PC-3 (cell line): Measurements from ENCODE around the gene PEX14. TPM values are rescaled to one million over a fixed set of nuclear protein-coding genes. Genes with fewer than 3 reads are reported as not detected.
"Not testable (repeated sequence)": the region's sequence is repeated elsewhere in the genome, so short reads cannot be mapped to it uniquely, and the experiment has no call there.

ENCODE experiments used
- ATAC-seq: fragments of 200-7000 bp; cut with Tn5 transposase; 2 replicates; pipeline ENCODE4 v1.9.1; 2020; ENCODE audit warnings: mild to moderate bottlenecking, moderate library complexity
- BruUV-seq: library from RNA; stranded (reverse); fragments of 400-500 nt; replicated peaks from 2 replicates; lab custom pipeline; 2021; lab: Mats Ljungman, UMichigan
- CTCF ChIA-PET: fragments of 300-600 bp; sonication (Branson Sonifier 250); formaldehyde crosslinking; loops from one replicate; lab custom pipeline; 2022; ENCODE audit warnings: antibody characterized with exemption; lab: Charles Lee
- POLR2A ChIA-PET: fragments of 300-600 bp; sonication (Branson Sonifier 250); formaldehyde crosslinking; loops from one replicate; lab custom pipeline; 2022; ENCODE audit warnings: antibody characterized with exemption; ENCODE audit not compliant: unreplicated experiment; lab: Charles Lee
- DNase-seq: peaks from one replicate; pipeline ENCODE4 v3.0.0-alpha.2; 2015
- H2AFZ ChIP-seq: fragments of 300-600 bp; sonication (generic); 2 replicates; pipeline ENCODE4 v1.6.0; 2016; ENCODE audit warnings: antibody characterized with exemption, low read length
- H3F3A ChIP-seq: fragments of 300-600 bp; sonication (generic); one replicate; pipeline ENCODE4 v1.6.0; 2017; ENCODE audit warnings: antibody characterized with exemption, low read length, control low read depth, mild to moderate bottlenecking; ENCODE audit not compliant: unreplicated experiment
- H3K27ac ChIP-seq: fragments of 300-600 bp; sonication (generic); 2 replicates; pipeline ENCODE4 v1.5.1; 2016; ENCODE audit warnings: mild to moderate bottlenecking, low read length
- H3K27me3 ChIP-seq: fragments of 300-600 bp; sonication (generic); 2 replicates; pipeline ENCODE4 v1.6.1; 2016; ENCODE audit warnings: low read length, mixed read lengths
- H3K36me3 ChIP-seq: fragments of 300-600 bp; sonication (generic); 2 replicates; pipeline ENCODE4 v1.6.1; 2016; ENCODE audit warnings: low read depth, mixed run types, low read length, mixed read lengths
- H3K4me1 ChIP-seq: fragments of 300-600 bp; sonication (generic); 2 replicates; pipeline ENCODE4 v1.5.1; 2016; ENCODE audit warnings: low read length; ENCODE audit not compliant: insufficient read depth
- H3K4me2 ChIP-seq: fragments of 300-600 bp; sonication (generic); 2 replicates; pipeline ENCODE4 v1.6.0; 2016; ENCODE audit warnings: low read length
- H3K4me3 ChIP-seq: fragments of 300-600 bp; sonication (generic); 2 replicates; pipeline ENCODE4 v1.5.1; 2016; ENCODE audit warnings: mild to moderate bottlenecking, low read length, mixed read lengths
- H3K79me2 ChIP-seq: fragments of 300-600 bp; sonication (generic); 2 replicates; pipeline ENCODE4 v1.6.1; 2017; ENCODE audit warnings: low read length, mixed read lengths
- H3K9ac ChIP-seq: fragments of 300-600 bp; sonication (generic); 2 replicates; pipeline ENCODE4 v1.6.0; 2016; ENCODE audit warnings: mild to moderate bottlenecking, low read length
- H3K9me2 ChIP-seq: fragments of 300-600 bp; sonication (generic); replicated peaks from 2 replicates; pipeline ENCODE4 v1.6.1; 2016; ENCODE audit warnings: mixed run types, low read length, mixed read lengths
- H3K9me3 ChIP-seq: fragments of 300-600 bp; sonication (generic); 2 replicates; pipeline ENCODE4 v1.6.1; 2016; ENCODE audit warnings: low read length, mixed read lengths
- H4K20me1 ChIP-seq: fragments of 300-600 bp; sonication (generic); 2 replicates; pipeline ENCODE4 v1.6.1; 2016; ENCODE audit warnings: low read length, mixed read lengths
- EZH2 ChIP-seq: fragments of 300-600 bp; sonication (generic); IDR thresholded peaks from one replicate; pipeline ENCODE4 v1.6.1; 2017; ENCODE audit warnings: antibody characterized with exemption, mild to moderate bottlenecking, low read length; ENCODE audit not compliant: unreplicated experiment
- EZH2phosphoT487 ChIP-seq: fragments of 300-600 bp; sonication (generic); IDR thresholded peaks from 2 replicates; pipeline ENCODE4 v1.6.1; 2018; ENCODE audit warnings: mild to moderate bottlenecking, antibody characterized with exemption, low read length, borderline replicate concordance
- intact Hi-C: fragments of 100-400 bp; cut with micrococcal nuclease; formaldehyde crosslinking; loops from 2 replicates; pipeline ENCODE4 v1.9.0; 2023
- total RNA-seq: library from RNA; depleted of rRNA; stranded (reverse); fragments of >200 nt; gene quantifications from 2 replicates; pipeline ENCODE4 v1.2.3, GENCODE V29; 2014
- TF ChIP-seq, protein P1 (sequence below): fragments of 300-600 bp; sonication (generic); conservative IDR thresholded peaks from 2 replicates; pipeline ENCODE4 v1.5.1; 2017; ENCODE audit warnings: antibody characterized with exemption, low read depth, mild to moderate bottlenecking, low read length

PEX14 gene
- total RNA-seq, 1 experiment from 2014 or later, result 24.9 TPM

DNA sequence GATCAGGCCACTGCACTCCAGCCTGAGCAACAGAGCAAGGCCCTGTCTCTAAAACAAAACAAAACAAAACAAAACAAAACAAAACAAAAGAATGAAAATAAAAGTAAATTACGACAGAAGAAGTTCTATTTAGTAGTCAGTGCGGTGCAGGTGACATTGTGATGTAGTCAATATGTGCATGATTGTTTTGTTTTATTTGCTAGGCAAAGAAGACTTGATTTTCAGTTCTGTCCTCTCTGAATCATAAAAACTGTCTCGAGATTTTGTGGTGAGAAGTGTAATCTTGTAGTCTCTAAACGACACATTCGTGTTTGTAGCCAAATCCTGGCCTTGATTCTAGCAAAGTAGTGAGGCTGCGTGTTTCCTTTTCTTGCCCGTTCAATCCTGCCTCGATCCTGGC is 23.5 kb downstream of the PEX14 start:
- no peak for ATAC-seq
- H3K79me2 ChIP-seq, result peaks cover 83% of the 10 kb centered on the region

DNA sequence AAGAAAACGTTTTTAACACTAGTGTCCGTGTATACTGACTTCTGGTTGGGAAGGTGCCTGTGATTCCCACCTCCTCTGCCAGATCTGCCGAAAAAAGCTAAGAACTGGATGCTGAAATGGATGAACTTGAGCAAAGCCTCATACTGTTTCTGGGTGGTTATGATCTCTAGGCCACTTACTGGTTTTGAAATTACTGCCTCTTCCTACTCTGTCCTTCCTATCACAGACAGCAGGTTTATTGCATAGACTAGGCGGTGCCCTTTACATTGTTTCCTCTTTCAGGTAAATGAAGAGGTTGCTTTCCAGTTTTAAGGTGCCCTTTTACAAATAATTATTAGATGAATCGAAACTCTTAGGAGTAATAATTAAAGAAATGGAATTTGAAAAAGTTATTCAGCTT is 27.5 kb downstream of the PEX14 start:
- H3K4me2 ChIP-seq, result no peak overlapping the region
- H3K27ac ChIP-seq, result no peak overlapping the region
- H3K4me3 ChIP-seq, result no peak overlapping the region
- no peaks in the 10 kb centered on the region for H3F3A ChIP-seq
- DNase-seq, result no peak
- no TSS peak for BruUV-seq
- no peaks in the 10 kb centered on the region for H3K9me3 ChIP-seq
- no peak overlapping the region for H3K9ac ChIP-seq
- no peak overlapping the region for H2AFZ ChIP-seq
- ChIA-PET POLR2A (no interaction called here), CTCF (interaction anchor here (0.6 kb wide), 2 partner anchors 8 to 466 kb away, joined by 3 to 6 read pairs; no protein-coding TSS in a partner anchor)
- intact Hi-C loops, result no loop called here
- TF ChIP-seq, protein P1, sequence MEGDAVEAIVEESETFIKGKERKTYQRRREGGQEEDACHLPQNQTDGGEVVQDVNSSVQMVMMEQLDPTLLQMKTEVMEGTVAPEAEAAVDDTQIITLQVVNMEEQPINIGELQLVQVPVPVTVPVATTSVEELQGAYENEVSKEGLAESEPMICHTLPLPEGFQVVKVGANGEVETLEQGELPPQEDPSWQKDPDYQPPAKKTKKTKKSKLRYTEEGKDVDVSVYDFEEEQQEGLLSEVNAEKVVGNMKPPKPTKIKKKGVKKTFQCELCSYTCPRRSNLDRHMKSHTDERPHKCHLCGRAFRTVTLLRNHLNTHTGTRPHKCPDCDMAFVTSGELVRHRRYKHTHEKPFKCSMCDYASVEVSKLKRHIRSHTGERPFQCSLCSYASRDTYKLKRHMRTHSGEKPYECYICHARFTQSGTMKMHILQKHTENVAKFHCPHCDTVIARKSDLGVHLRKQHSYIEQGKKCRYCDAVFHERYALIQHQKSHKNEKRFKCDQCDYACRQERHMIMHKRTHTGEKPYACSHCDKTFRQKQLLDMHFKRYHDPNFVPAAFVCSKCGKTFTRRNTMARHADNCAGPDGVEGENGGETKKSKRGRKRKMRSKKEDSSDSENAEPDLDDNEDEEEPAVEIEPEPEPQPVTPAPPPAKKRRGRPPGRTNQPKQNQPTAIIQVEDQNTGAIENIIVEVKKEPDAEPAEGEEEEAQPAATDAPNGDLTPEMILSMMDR, result no peak
- TF ChIP-seq EZH2 (no peak), EZH2phosphoT487 (no peak)
- no peaks in the 10 kb centered on the region for H3K4me1 ChIP-seq
- 0 out of 2 replicates have a peak, but pooled peaks cover 3% of the 10 kb centered on the region for H4K20me1 ChIP-seq
- no peaks in the 10 kb centered on the region for H3K9me2 ChIP-seq
- no peak for ATAC-seq
- no peaks in the 10 kb centered on the region for H3K27me3 ChIP-seq
- H3K79me2 ChIP-seq, result peaks cover 81% of the 10 kb centered on the region
- peaks cover 5% of the 10 kb centered on the region; the same call in 1 of the 2 replicates for H3K36me3 ChIP-seq

More for the DNA sequence above, 23.5 kb downstream of the PEX14 start:
- peaks cover 4% of the 10 kb centered on the region; the same call in 1 of the 2 replicates for H3K4me1 ChIP-seq
- H3K9me3 ChIP-seq, result no peaks in the 10 kb centered on the region
- no TSS peak for BruUV-seq
- H4K20me1 ChIP-seq, result peaks cover 3% of the 10 kb centered on the region; the same call in 1 of the 2 replicates
- no peak overlapping the region for H3K4me3 ChIP-seq
- no peaks in the 10 kb centered on the region for H3K9me2 ChIP-seq
- H3F3A ChIP-seq, result no peaks in the 10 kb centered on the region
- no peaks in the 10 kb centered on the region for H3K27me3 ChIP-seq
- no peak overlapping the region for H3K27ac ChIP-seq
- ChIA-PET CTCF (no interaction called here), POLR2A (no interaction called here)
- no peak overlapping the region for H3K9ac ChIP-seq
- no peak overlapping the region for H3K4me2 ChIP-seq
- intact Hi-C loops, result no loop called here
- H2AFZ ChIP-seq, result no peak overlapping the region
- DNase-seq, result no peak
- TF ChIP-seq EZH2phosphoT487 (no peak), EZH2 (no peak)
- TF ChIP-seq, protein P1, result no peak
- H3K36me3 ChIP-seq, result peaks cover 16% of the 10 kb centered on the region; the same call in 1 of the 2 replicates

DNA sequence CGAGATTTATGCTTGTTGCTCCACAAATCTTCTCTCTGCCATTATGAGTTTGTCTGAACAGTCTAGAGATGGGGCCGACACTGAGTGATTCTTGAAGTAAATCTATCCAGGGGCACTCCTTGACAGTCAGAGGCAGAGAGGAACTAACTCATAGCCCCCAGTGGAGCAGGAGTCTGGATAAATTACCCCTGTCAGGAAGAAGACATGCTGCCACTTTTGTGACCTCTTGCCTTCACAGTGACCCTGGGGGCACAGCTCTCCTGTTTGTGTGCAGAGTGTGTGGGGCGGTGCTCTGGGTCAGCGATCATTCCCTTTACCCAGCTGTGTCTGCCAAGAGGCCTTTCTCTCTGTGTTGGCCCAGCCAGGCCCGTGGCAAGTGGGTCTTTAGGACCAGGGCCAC is 29.5 kb downstream of the PEX14 start:
- Histone ChIP-seq H4K20me1 (no peaks in the 10 kb centered on the region), H3K36me3 (no peaks in the 10 kb centered on the region), H3K4me1 (peaks cover 14% of the 10 kb centered on the region), H3F3A (no peaks in the 10 kb centered on the region), H3K9me2 (no peaks in the 10 kb centered on the region), H3K9ac (no peak overlapping the region), H3K79me2 (peaks cover 80% of the 10 kb centered on the region), H3K27me3 (no peaks in the 10 kb centered on the region), H2AFZ (no peak overlapping the region), H3K4me3 (no peak overlapping the region), H3K9me3 (no peaks in the 10 kb centered on the region), H3K4me2 (no peak overlapping the region), H3K27ac (no peak overlapping the region)
- POLR2A ChIA-PET, result no interaction called here
- no peak for TF ChIP-seq EZH2phosphoT487
- TF ChIP-seq, protein P1, result no peak
- TF ChIP-seq EZH2, result no peak
- intact Hi-C loops, result no loop called here
- DNase-seq, result no peak
- no peak for ATAC-seq
- no TSS peak for BruUV-seq
- CTCF ChIA-PET, result no interaction called here

DNA sequence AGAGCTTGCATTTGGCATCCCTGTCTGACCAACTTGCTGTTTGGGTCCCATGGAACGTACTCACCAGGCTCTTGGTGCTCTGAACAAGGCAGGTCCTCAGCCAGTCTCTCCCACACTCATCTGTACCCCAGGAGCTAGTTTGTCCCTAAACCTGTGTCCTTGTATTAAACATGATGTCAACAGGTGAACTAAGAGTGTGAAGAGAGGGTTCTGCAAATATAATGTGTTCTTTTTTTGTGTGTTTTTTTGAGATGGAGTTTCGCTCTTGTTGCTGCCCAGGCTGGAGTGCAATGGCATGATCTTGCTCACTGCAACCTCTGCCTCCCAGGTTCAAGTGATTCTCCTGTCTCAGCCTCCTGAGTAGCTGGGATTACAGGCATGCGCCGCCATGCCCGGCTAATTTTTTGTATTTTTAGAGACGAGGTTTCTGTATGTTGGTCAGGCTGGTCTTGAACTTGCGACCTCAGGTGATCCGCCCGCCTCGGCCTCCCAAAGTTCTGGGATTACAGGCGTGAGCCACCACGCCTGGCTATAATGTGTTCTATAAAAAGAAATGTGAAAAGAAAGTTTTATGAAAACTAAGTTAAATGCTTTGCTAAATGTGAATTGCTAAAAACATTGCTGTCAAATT is 31.4 kb downstream of the PEX14 start:
- Histone ChIP-seq H3K4me1 (peaks cover 31% of the 10 kb centered on the region), H3K79me2 (peaks cover 78% of the 10 kb centered on the region), H3F3A (peaks cover 12% of the 10 kb centered on the region)
- H4K20me1 ChIP-seq, H3K27me3 ChIP-seq, H3K4me3 ChIP-seq, H3K9ac ChIP-seq, POLR2A ChIA-PET, BruUV-seq, ATAC-seq, CTCF ChIA-PET, H3K9me2 ChIP-seq, H3K4me2 ChIP-seq, DNase-seq, H3K9me3 ChIP-seq, H2AFZ ChIP-seq, H3K27ac ChIP-seq, H3K36me3 ChIP-seq: not testable (repeated sequence)
- intact Hi-C loops, result loop anchor here (2.0 kb wide), 1 partner anchor 361 kb away; no protein-coding TSS in a partner anchor
